Fibroblast of the aortic adventitia (primary cell): Measurements from ENCODE around the gene ELMO1. TPM values are rescaled to one million over a fixed set of nuclear protein-coding genes. Genes with fewer than 3 reads are reported as not detected.
A peak's percentile ranks its signal among the peaks of the same experiment; 100 is the strongest.
"Not testable (repeated sequence)": the region's sequence is repeated elsewhere in the genome, so short reads cannot be mapped to it uniquely, and the experiment has no call there.

ENCODE experiments used
- DNase-seq: peaks from one replicate; pipeline ENCODE4 v3.0.0-alpha.2; 2010; ENCODE audit warnings: low read depth
- H3K4me3 ChIP-seq: 2 replicates; pipeline ENCODE4 v1.5.1; 2011; ENCODE audit warnings: low read depth, mild to moderate bottlenecking, control low read depth, low read length, moderate library complexity
- CTCF ChIP-seq: IDR thresholded peaks from 2 replicates; pipeline ENCODE4 v1.5.1; 2011; ENCODE audit warnings: mild to moderate bottlenecking, low read length, control low read depth, inconsistent platforms; ENCODE audit not compliant: insufficient read depth
- total RNA-seq: library from RNA; depleted of rRNA; stranded (reverse); fragments of >200 nt; gene quantifications from 2 replicates; pipeline ENCODE4 v1.2.3, GENCODE V29; 2012; ENCODE audit warnings: low replicate concordance

ELMO1 gene
- total RNA-seq, 1 donor = 1.3 TPM

DNA sequence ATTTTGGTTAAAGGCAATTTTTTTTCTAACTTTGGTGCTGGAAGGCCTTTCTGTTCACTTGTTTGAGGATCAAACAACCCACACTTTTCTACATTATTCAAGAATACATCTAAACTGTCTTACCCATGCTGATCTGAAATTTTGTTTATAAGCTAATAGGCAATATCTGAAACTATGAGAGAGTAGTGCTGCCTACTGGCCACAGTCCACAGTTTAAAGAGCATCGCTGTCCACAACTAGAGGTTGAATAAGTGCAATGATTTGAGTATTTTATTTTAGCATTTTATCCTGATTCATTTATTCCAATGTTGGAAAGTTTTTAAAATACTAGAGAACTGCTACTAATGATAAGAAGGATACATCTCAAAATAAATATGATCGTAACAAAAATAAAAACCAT is 306.9 kb downstream of the ELMO1 start:
- H3K4me3 ChIP-seq = no peak overlapping the region
- TF ChIP-seq CTCF = peak; percentile 5
- no peak for DNase-seq

- not testable (repeated sequence) for DNase-seq, H3K4me3 ChIP-seq
Measured at GRCh38 chr7:37133902-37134301, 314.8 kb downstream of the ELMO1 start.

- DNase-seq = no peak
- no peak overlapping the region for H3K4me3 ChIP-seq
- no peak for TF ChIP-seq CTCF
Measured at GRCh38 chr7:37131855-37132254, 316.8 kb downstream of the ELMO1 start.

DNA sequence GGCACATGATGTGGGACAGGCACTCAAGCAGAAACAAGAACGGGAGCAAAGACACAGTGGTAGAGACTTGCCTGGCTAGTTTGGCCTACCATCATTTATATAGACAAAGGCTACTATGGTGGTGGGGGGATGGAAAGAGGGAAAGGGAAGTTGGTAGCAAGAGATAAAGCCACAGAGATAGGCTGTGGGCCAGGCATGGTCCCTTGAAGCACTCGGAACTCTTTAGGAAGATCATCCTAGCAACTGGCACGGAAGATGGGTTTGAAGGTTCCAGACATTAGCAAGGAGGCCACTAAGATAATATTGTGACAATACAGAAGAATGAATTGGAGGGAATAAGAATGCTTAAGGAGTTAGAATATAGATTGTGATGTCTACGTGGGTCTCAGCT is 319.6 kb downstream of the ELMO1 start:
- no peak for DNase-seq
- no peak for TF ChIP-seq CTCF
- H3K4me3 ChIP-seq = no peak overlapping the region

- no peak overlapping the region for H3K4me3 ChIP-seq
- no peak for DNase-seq
- no peak for TF ChIP-seq CTCF
Measured at GRCh38 chr7:37128327-37129034, 320.2 kb downstream of the ELMO1 start.

- TF ChIP-seq CTCF = no peak
- H3K4me3 ChIP-seq = no peak overlapping the region
- no peak for DNase-seq
Measured at GRCh38 chr7:37119296-37119860, 329.3 kb downstream of the ELMO1 start.

GRCh38 chr7:37118004-37118403 is 330.7 kb downstream of the ELMO1 start:
- TF ChIP-seq CTCF = no peak
- H3K4me3 ChIP-seq = no peak overlapping the region
- DNase-seq = no peak
